ENCODE data around the gene RTP2. TPM values are rescaled to one million over a fixed set of nuclear protein-coding genes. Genes with fewer than 3 reads are reported as not detected.

RTP2 gene
- total RNA-seq, 1 experiment from 2014 or later, result not detected

GRCh38 chr3:187725653-187726370, 23.5 kb upstream of the RTP2 start:
- Histone ChIP-seq H3K9ac (ENCODE audit: low read length) (no peak overlapping the region), H3K9me3 (ENCODE audit: low read length) (no peaks in the 10 kb centered on the region), H3K4me3 (ENCODE audit: low read length) (no peak overlapping the region), H3K79me2 (ENCODE audit: low read length) (no peaks in the 10 kb centered on the region; the same call in 1 of the 2 replicates), H3K27me3 (ENCODE audit: low read length) (no peaks in the 10 kb centered on the region), H3K4me1 (ENCODE audit: low read length) (peaks cover 6% of the 10 kb centered on the region), H3K9me2 (replicated peaks; ENCODE audit: insufficient read depth, low read length) (no peaks in the 10 kb centered on the region), H2AFZ (ENCODE audit: low read length) (no peak overlapping the region), H3K4me2 (ENCODE audit: low read depth, low read length, poor library complexity, severe bottlenecking) (no peak overlapping the region), H4K20me1 (ENCODE audit: insufficient read depth, low read depth, low read length) (peaks cover 80% of the 10 kb centered on the region), H3K36me3 (ENCODE audit: insufficient read depth, low read length) (peaks cover 95% of the 10 kb centered on the region), H3K27ac (ENCODE audit: low read length) (no peak overlapping the region)
- DNase-seq, result no peak

GRCh38 chr3:187725224-187725623, 22.9 kb upstream of the RTP2 start:
- H3K79me2 ChIP-seq (ENCODE audit: low read length), result no peaks in the 10 kb centered on the region
- DNase-seq, result no peak
- H3K9ac ChIP-seq (ENCODE audit: low read length), result no peak overlapping the region
- no peaks in the 10 kb centered on the region for H3K27me3 ChIP-seq (ENCODE audit: low read length)
- no peak overlapping the region for H3K27ac ChIP-seq (ENCODE audit: low read length)
- peaks cover 74% of the 10 kb centered on the region for H4K20me1 ChIP-seq (ENCODE audit: insufficient read depth, low read depth, low read length)
- H3K4me2 ChIP-seq (ENCODE audit: low read depth, low read length, poor library complexity, severe bottlenecking), result no peak overlapping the region
- no peaks in the 10 kb centered on the region for H3K9me3 ChIP-seq (ENCODE audit: low read length)
- no peak overlapping the region for H2AFZ ChIP-seq (ENCODE audit: low read length)
- no peak overlapping the region for H3K4me3 ChIP-seq (ENCODE audit: low read length)
- H3K4me1 ChIP-seq (ENCODE audit: low read length), result peaks cover under 1% of the 10 kb centered on the region; the same call in 1 of the 2 replicates
- peaks cover 89% of the 10 kb centered on the region for H3K36me3 ChIP-seq (ENCODE audit: insufficient read depth, low read length)
- no peaks in the 10 kb centered on the region for H3K9me2 ChIP-seq (replicated peaks; ENCODE audit: insufficient read depth, low read length)

- Histone ChIP-seq H3K4me1 (ENCODE audit: low read length) (no peaks in the 10 kb centered on the region), H3K4me3 (ENCODE audit: low read length) (no peak overlapping the region), H3K9me2 (replicated peaks; ENCODE audit: insufficient read depth, low read length) (no peaks in the 10 kb centered on the region), H2AFZ (ENCODE audit: low read length) (no peak overlapping the region), H3K9me3 (ENCODE audit: low read length) (no peaks in the 10 kb centered on the region), H4K20me1 (ENCODE audit: insufficient read depth, low read depth, low read length) (peaks cover 44% of the 10 kb centered on the region), H3K79me2 (ENCODE audit: low read length) (no peaks in the 10 kb centered on the region), H3K27ac (ENCODE audit: low read length) (no peak overlapping the region), H3K9ac (ENCODE audit: low read length) (no peak overlapping the region), H3K4me2 (ENCODE audit: low read depth, low read length, poor library complexity, severe bottlenecking) (no peak overlapping the region), H3K36me3 (ENCODE audit: insufficient read depth, low read length) (peaks cover 59% of the 10 kb centered on the region), H3K27me3 (ENCODE audit: low read length) (no peaks in the 10 kb centered on the region)
- peak; percentile 59 for DNase-seq
Observed at GRCh38 chr3:187722206-187722612, 19.9 kb upstream of the RTP2 start.

GRCh38 chr3:187721055-187721454, 18.7 kb upstream of the RTP2 start:
- DNase-seq, result peak; percentile 51
- Histone ChIP-seq H3K9ac (ENCODE audit: low read length) (no peak overlapping the region), H3K4me2 (ENCODE audit: low read depth, low read length, poor library complexity, severe bottlenecking) (no peak overlapping the region), H3K27ac (ENCODE audit: low read length) (no peak overlapping the region), H3K9me2 (replicated peaks; ENCODE audit: insufficient read depth, low read length) (no peaks in the 10 kb centered on the region), H3K4me3 (ENCODE audit: low read length) (no peak overlapping the region), H3K4me1 (ENCODE audit: low read length) (no peaks in the 10 kb centered on the region), H3K9me3 (ENCODE audit: low read length) (no peaks in the 10 kb centered on the region), H3K79me2 (ENCODE audit: low read length) (no peaks in the 10 kb centered on the region), H3K36me3 (ENCODE audit: insufficient read depth, low read length) (peaks cover 47% of the 10 kb centered on the region), H2AFZ (ENCODE audit: low read length) (no peak overlapping the region), H4K20me1 (ENCODE audit: insufficient read depth, low read depth, low read length) (peaks cover 32% of the 10 kb centered on the region), H3K27me3 (ENCODE audit: low read length) (no peaks in the 10 kb centered on the region)

GRCh38 chr3:187720337-187720670, 17.9 kb upstream of the RTP2 start:
- Histone ChIP-seq H3K4me1 (ENCODE audit: low read length) (peaks cover 3% of the 10 kb centered on the region), H2AFZ (ENCODE audit: low read length) (no peak overlapping the region), H3K27me3 (ENCODE audit: low read length) (no peaks in the 10 kb centered on the region), H3K9ac (ENCODE audit: low read length) (no peak overlapping the region), H3K79me2 (ENCODE audit: low read length) (no peaks in the 10 kb centered on the region), H3K9me3 (ENCODE audit: low read length) (no peaks in the 10 kb centered on the region), H3K9me2 (replicated peaks; ENCODE audit: insufficient read depth, low read length) (no peaks in the 10 kb centered on the region), H3K4me2 (ENCODE audit: low read depth, low read length, poor library complexity, severe bottlenecking) (no peak overlapping the region), H3K27ac (ENCODE audit: low read length) (peak overlapping the region; percentile 50), H3K4me3 (ENCODE audit: low read length) (no peak overlapping the region), H4K20me1 (ENCODE audit: insufficient read depth, low read depth, low read length) (peaks cover 25% of the 10 kb centered on the region), H3K36me3 (ENCODE audit: insufficient read depth, low read length) (peaks cover 40% of the 10 kb centered on the region)
- no peak for DNase-seq

- no peaks in the 10 kb centered on the region for H3K9me2 ChIP-seq (replicated peaks; ENCODE audit: insufficient read depth, low read length)
- H3K4me1 ChIP-seq (ENCODE audit: low read length), result peaks cover 8% of the 10 kb centered on the region
- no peak overlapping the region for H2AFZ ChIP-seq (ENCODE audit: low read length)
- no peak overlapping the region for H3K4me2 ChIP-seq (ENCODE audit: low read depth, low read length, poor library complexity, severe bottlenecking)
- no peak overlapping the region for H3K9ac ChIP-seq (ENCODE audit: low read length)
- H3K9me3 ChIP-seq (ENCODE audit: low read length), result no peaks in the 10 kb centered on the region
- peak; percentile 82 for DNase-seq
- peaks cover 24% of the 10 kb centered on the region for H4K20me1 ChIP-seq (ENCODE audit: insufficient read depth, low read depth, low read length)
- H3K79me2 ChIP-seq (ENCODE audit: low read length), result no peaks in the 10 kb centered on the region
- H3K4me3 ChIP-seq (ENCODE audit: low read length), result no peak overlapping the region
- peaks cover 37% of the 10 kb centered on the region for H3K36me3 ChIP-seq (ENCODE audit: insufficient read depth, low read length)
- H3K27ac ChIP-seq (ENCODE audit: low read length), result peak overlapping the region; percentile 50
- no peaks in the 10 kb centered on the region for H3K27me3 ChIP-seq (ENCODE audit: low read length)
Observed at GRCh38 chr3:187719628-187720336, 17.4 kb upstream of the RTP2 start.

- Histone ChIP-seq H3K4me3 (ENCODE audit: low read length) (no peak overlapping the region), H2AFZ (ENCODE audit: low read length) (no peak overlapping the region), H3K9me2 (replicated peaks; ENCODE audit: insufficient read depth, low read length) (no peaks in the 10 kb centered on the region), H3K4me1 (ENCODE audit: low read length) (peaks cover 16% of the 10 kb centered on the region), H3K9ac (ENCODE audit: low read length) (no peak overlapping the region), H4K20me1 (ENCODE audit: insufficient read depth, low read depth, low read length) (peaks cover 22% of the 10 kb centered on the region), H3K27ac (ENCODE audit: low read length) (no peak overlapping the region), H3K79me2 (ENCODE audit: low read length) (no peaks in the 10 kb centered on the region), H3K9me3 (ENCODE audit: low read length) (no peaks in the 10 kb centered on the region), H3K27me3 (ENCODE audit: low read length) (no peaks in the 10 kb centered on the region), H3K36me3 (ENCODE audit: insufficient read depth, low read length) (peaks cover 27% of the 10 kb centered on the region), H3K4me2 (ENCODE audit: low read depth, low read length, poor library complexity, severe bottlenecking) (no peak overlapping the region)
- peak; percentile 77 for DNase-seq
Observed at GRCh38 chr3:187718802-187719201, 16.4 kb upstream of the RTP2 start.

GRCh38 chr3:187717572-187717971, 15.2 kb upstream of the RTP2 start:
- H3K9me3 ChIP-seq (ENCODE audit: low read length), result no peaks in the 10 kb centered on the region
- H2AFZ ChIP-seq (ENCODE audit: low read length), result no peak overlapping the region
- H3K4me3 ChIP-seq (ENCODE audit: low read length), result no peak overlapping the region
- H3K9me2 ChIP-seq (replicated peaks; ENCODE audit: insufficient read depth, low read length), result no peaks in the 10 kb centered on the region
- peaks cover 14% of the 10 kb centered on the region for H4K20me1 ChIP-seq (ENCODE audit: insufficient read depth, low read depth, low read length)
- H3K9ac ChIP-seq (ENCODE audit: low read length), result no peak overlapping the region
- H3K36me3 ChIP-seq (ENCODE audit: insufficient read depth, low read length), result peaks cover 15% of the 10 kb centered on the region
- H3K4me2 ChIP-seq (ENCODE audit: low read depth, low read length, poor library complexity, severe bottlenecking), result no peak overlapping the region
- DNase-seq, result no peak
- H3K4me1 ChIP-seq (ENCODE audit: low read length), result peaks cover 19% of the 10 kb centered on the region
- H3K79me2 ChIP-seq (ENCODE audit: low read length), result no peaks in the 10 kb centered on the region
- H3K27ac ChIP-seq (ENCODE audit: low read length), result no peak overlapping the region
- no peaks in the 10 kb centered on the region for H3K27me3 ChIP-seq (ENCODE audit: low read length)

All from Karpas-422 (cell line).